Keratinocyte (primary cell): ENCODE results near the gene BTBD17. TPM values are rescaled to one million over a fixed set of nuclear protein-coding genes. Genes with fewer than 3 reads are reported as not detected.
A peak's percentile ranks its signal among the peaks of the same experiment; 100 is the strongest.

Source experiments
- DNase-seq: peaks from one replicate; pipeline ENCODE4 v3.0.0-alpha.2; 2011; ENCODE audit warnings: low read depth, missing footprints, low spot score
- FAIRE-seq: peaks from 2 replicates; lab custom pipeline; 2011; peaks lifted over from hg19 to GRCh38; lab: Jason Lieb, UNC
- H2AFZ ChIP-seq: 2 replicates; pipeline ENCODE4 v1.6.0; 2012; ENCODE audit warnings: low read length, control low read depth, inconsistent platforms; ENCODE audit not compliant: control insufficient read depth
- H3K27ac ChIP-seq: 2 replicates; pipeline ENCODE4 v1.5.1; 2011; ENCODE audit warnings: low read length; ENCODE audit not compliant: control insufficient read depth, insufficient read depth
- H3K27me3 ChIP-seq: 3 replicates; pipeline ENCODE4 v1.6.0; 2011; ENCODE audit warnings: low read length; ENCODE audit not compliant: control insufficient read depth, insufficient read depth; ENCODE audit errors: extremely low read depth
- H3K36me3 ChIP-seq, 2 experiments: 2 replicates in 1 of 2; 3 replicates in 1 of 2; pipeline ENCODE4 v1.5.1; 2011; ENCODE audit warnings: low read length in 2 of 2, mild to moderate bottlenecking in 1 of 2; ENCODE audit not compliant: control insufficient read depth in 2 of 2, insufficient read depth in 2 of 2; ENCODE audit errors: extremely low read depth in 1 of 2
- H3K4me1 ChIP-seq: 3 replicates; pipeline ENCODE4 v1.5.1; 2011; ENCODE audit warnings: low read length; ENCODE audit not compliant: control insufficient read depth, insufficient read depth; ENCODE audit errors: extremely low read depth
- H3K4me2 ChIP-seq: 3 replicates; pipeline ENCODE4 v1.6.0; 2011; ENCODE audit warnings: low read depth, low read length; ENCODE audit not compliant: control insufficient read depth, insufficient read depth; ENCODE audit errors: extremely low read depth
- H3K4me3 ChIP-seq, 3 experiments: fragments of 200-600 bp in 1 of 3; sonication (generic) in 1 of 3; 2 replicates in 2 of 3; 3 replicates in 1 of 3; pipeline ENCODE4 v1.5.1; 2011 to 2016; ENCODE audit warnings: low read length in 3 of 3, mild to moderate bottlenecking in 3 of 3, control low read depth in 2 of 3, inconsistent platforms in 1 of 3, low read depth in 1 of 3, mixed read lengths in 1 of 3, mixed run types in 1 of 3, moderate library complexity in 1 of 3; ENCODE audit not compliant: control insufficient read depth in 2 of 3, insufficient read depth in 2 of 3; ENCODE audit errors: extremely low read depth in 1 of 3
- H3K79me2 ChIP-seq: 2 replicates; pipeline ENCODE4 v1.6.0; 2012; ENCODE audit warnings: low read length; ENCODE audit not compliant: control insufficient read depth, insufficient read depth
- H3K9ac ChIP-seq: 3 replicates; pipeline ENCODE4 v1.6.0; 2011; ENCODE audit warnings: low read length; ENCODE audit not compliant: control insufficient read depth, insufficient read depth; ENCODE audit errors: extremely low read depth
- H3K9me1 ChIP-seq: 3 replicates; pipeline ENCODE4 v1.6.0; 2011; ENCODE audit warnings: low read length; ENCODE audit not compliant: control insufficient read depth, insufficient read depth; ENCODE audit errors: extremely low read depth
- H3K9me3 ChIP-seq: 2 replicates; pipeline ENCODE4 v1.5.1; 2012; ENCODE audit warnings: low read depth, low read length; ENCODE audit not compliant: control insufficient read depth
- H4K20me1 ChIP-seq: 3 replicates; pipeline ENCODE4 v1.6.0; 2011; ENCODE audit warnings: low read length; ENCODE audit not compliant: control insufficient read depth, insufficient read depth; ENCODE audit errors: extremely low read depth
- EZH2 ChIP-seq: IDR thresholded peaks from one replicate; pipeline ENCODE4 v1.6.1; 2012; ENCODE audit warnings: inconsistent platforms, mild to moderate bottlenecking, low read length, moderate library complexity
- dilution Hi-C: fragments of 300-500 bp; cut with MboI; formaldehyde crosslinking; loops from one replicate; pipeline ENCODE4 v1.7.0; 2020; ENCODE audit warnings: low sequenced_read_pairs; ENCODE audit not compliant: extremely low pct_ligation_motif_present
- polyA plus RNA-seq, 5 experiments: library from polyadenylated mRNA; depleted of rRNA in 3 of 5; stranded (reverse) in 3 of 5; stranded (forward) in 1 of 5; unstranded in 1 of 5; fragments of >200 nt; gene quantifications; 1 replicate in 1 of 5; 2 replicates in 3 of 5; 3 replicates in 1 of 5; pipeline versions ENCODE4 v1.2.1 to v1.2.3, GENCODE V29; 2011 to 2012; ENCODE audit warnings: missing spikeins in 2 of 5, low read depth in 1 of 5, low replicate concordance in 1 of 5
- TF ChIP-seq, protein P1 (sequence below), 3 experiments: IDR thresholded peaks in 1 of 3; conservative IDR thresholded peaks in 1 of 3; optimal IDR thresholded peaks in 1 of 3; 2 replicates in 2 of 3; 3 replicates in 1 of 3; pipeline versions ENCODE3 to v1.5.1; 2011; ENCODE audit warnings: low read length in 3 of 3, mild to moderate bottlenecking in 3 of 3, moderate library complexity in 2 of 3, control low read depth in 1 of 3, inconsistent platforms in 1 of 3; ENCODE audit not compliant: insufficient read depth in 2 of 3; ENCODE audit errors: extremely low read depth in 1 of 3

Gene BTBD17
- polyA plus RNA-seq, 1 donor (not counting 4 experiments of a cell fraction or from before 2014, with no cell fraction given): not detected

DNA sequence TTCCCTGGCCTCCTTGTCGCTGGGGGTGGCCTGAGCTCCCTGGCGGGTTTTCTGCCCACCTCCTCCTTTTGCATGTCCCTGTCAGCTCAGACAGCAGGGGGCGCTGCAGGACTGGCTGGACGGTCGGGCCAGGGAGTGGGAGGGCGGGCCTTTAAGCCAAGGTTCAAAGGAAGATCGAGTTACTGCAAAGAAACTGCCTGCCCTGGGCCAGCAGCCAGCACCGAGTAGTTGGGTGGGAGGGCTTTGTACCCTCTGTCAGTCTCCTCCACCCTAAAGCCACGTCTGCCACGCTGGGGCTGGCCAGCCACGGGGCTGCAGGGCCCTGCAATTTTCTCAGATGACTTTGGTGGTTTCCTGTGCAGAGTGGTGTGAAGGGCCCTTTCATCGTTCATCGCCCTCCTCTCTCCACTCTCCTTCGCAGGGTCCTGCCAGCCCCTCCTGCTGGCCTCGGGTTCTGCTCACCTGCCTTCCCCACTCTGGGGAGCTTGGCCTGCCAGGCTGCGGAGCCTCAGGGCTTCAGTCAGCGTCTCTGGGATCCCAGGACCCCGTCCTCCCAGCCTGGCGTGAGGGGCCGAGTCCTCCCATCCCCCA lies 17.9 kb upstream of the BTBD17 start:
- H3K27me3 ChIP-seq: no peaks in the 10 kb centered on the region
- H3K9me1 ChIP-seq: no peaks in the 10 kb centered on the region
- FAIRE-seq (no peak), DNase-seq (peak; percentile 33)
- peak overlapping the region; percentile 12 for H2AFZ ChIP-seq
- no peaks in the 10 kb centered on the region for H3K9me3 ChIP-seq
- H3K79me2 ChIP-seq: no peaks in the 10 kb centered on the region
- no peak overlapping the region for H3K27ac ChIP-seq
- H4K20me1 ChIP-seq: no peaks in the 10 kb centered on the region
- H3K9ac ChIP-seq: no peak overlapping the region
- peak overlapping the region; percentile 56 for H3K4me2 ChIP-seq
- TF ChIP-seq, protein P1, sequence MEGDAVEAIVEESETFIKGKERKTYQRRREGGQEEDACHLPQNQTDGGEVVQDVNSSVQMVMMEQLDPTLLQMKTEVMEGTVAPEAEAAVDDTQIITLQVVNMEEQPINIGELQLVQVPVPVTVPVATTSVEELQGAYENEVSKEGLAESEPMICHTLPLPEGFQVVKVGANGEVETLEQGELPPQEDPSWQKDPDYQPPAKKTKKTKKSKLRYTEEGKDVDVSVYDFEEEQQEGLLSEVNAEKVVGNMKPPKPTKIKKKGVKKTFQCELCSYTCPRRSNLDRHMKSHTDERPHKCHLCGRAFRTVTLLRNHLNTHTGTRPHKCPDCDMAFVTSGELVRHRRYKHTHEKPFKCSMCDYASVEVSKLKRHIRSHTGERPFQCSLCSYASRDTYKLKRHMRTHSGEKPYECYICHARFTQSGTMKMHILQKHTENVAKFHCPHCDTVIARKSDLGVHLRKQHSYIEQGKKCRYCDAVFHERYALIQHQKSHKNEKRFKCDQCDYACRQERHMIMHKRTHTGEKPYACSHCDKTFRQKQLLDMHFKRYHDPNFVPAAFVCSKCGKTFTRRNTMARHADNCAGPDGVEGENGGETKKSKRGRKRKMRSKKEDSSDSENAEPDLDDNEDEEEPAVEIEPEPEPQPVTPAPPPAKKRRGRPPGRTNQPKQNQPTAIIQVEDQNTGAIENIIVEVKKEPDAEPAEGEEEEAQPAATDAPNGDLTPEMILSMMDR (optimal IDR thresholded peaks at IDR 0.05 in 1 of 3, IDR thresholded peaks at IDR 0.05 in 1 of 3, conservative IDR thresholded peaks at IDR 0.05 in 1 of 3; ENCODE audit: extremely low read depth in 1 of 3, insufficient read depth in 2 of 3, low read length in 3 of 3): peak; percentile 67 to 95 (median 89)
- no peak for TF ChIP-seq EZH2
- no peaks in the 10 kb centered on the region for H3K36me3 ChIP-seq
- H3K4me1 ChIP-seq: peaks cover 18% of the 10 kb centered on the region
- no peak overlapping the region for H3K4me3 ChIP-seq
- dilution Hi-C loops: no loop called here

DNA sequence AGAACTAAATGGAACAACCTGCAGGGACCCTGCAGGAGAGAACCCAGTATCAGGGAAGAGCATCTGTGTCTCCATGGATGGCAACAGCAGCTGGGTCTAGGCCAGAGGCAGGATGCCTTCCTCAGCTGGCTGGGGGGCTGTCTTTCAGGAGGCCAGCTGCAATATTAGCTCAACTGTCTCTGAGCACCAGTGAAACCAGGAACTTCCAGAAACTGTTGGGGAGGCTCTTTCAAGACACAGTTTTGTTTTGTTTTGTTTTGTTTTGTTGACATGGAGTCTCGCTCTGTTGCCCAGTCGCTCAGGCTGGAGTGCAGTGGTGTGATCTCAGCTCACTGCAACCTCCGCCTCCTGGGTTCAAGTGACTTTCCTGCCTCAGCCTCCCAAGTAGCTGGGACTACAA lies 13.2 kb upstream of the BTBD17 start:
- H3K4me2 ChIP-seq: no peak overlapping the region
- no peak for TF ChIP-seq EZH2
- TF ChIP-seq, protein P1 (optimal IDR thresholded peaks at IDR 0.05 in 1 of 3, IDR thresholded peaks at IDR 0.05 in 1 of 3, conservative IDR thresholded peaks at IDR 0.05 in 1 of 3; ENCODE audit: extremely low read depth in 1 of 3, insufficient read depth in 2 of 3, low read length in 3 of 3): no peak
- H3K9ac ChIP-seq: no peak overlapping the region
- DNase-seq: no peak
- peaks cover 4% of the 10 kb centered on the region for H3K4me1 ChIP-seq
- H3K4me3 ChIP-seq: no peak overlapping the region
- H3K36me3 ChIP-seq: no peaks in the 10 kb centered on the region
- H2AFZ ChIP-seq: no peak overlapping the region
- no peaks in the 10 kb centered on the region for H4K20me1 ChIP-seq
- no peak for FAIRE-seq
- H3K9me1 ChIP-seq: no peaks in the 10 kb centered on the region
- no peaks in the 10 kb centered on the region for H3K9me3 ChIP-seq
- no peaks in the 10 kb centered on the region for H3K79me2 ChIP-seq
- dilution Hi-C loops: no loop called here
- H3K27ac ChIP-seq: no peak overlapping the region
- H3K27me3 ChIP-seq: no peaks in the 10 kb centered on the region
